RKO (cell line): ENCODE results near the gene BRD3.
"Not testable (repeated sequence)": the region's sequence is repeated elsewhere in the genome, so short reads cannot be mapped to it uniquely, and the experiment has no call there.

Source experiments
- DNase-seq: peaks from one replicate; pipeline ENCODE4 v3.0.0-alpha.2; 2016; ENCODE audit warnings: low spot score

Gene BRD3

DNA sequence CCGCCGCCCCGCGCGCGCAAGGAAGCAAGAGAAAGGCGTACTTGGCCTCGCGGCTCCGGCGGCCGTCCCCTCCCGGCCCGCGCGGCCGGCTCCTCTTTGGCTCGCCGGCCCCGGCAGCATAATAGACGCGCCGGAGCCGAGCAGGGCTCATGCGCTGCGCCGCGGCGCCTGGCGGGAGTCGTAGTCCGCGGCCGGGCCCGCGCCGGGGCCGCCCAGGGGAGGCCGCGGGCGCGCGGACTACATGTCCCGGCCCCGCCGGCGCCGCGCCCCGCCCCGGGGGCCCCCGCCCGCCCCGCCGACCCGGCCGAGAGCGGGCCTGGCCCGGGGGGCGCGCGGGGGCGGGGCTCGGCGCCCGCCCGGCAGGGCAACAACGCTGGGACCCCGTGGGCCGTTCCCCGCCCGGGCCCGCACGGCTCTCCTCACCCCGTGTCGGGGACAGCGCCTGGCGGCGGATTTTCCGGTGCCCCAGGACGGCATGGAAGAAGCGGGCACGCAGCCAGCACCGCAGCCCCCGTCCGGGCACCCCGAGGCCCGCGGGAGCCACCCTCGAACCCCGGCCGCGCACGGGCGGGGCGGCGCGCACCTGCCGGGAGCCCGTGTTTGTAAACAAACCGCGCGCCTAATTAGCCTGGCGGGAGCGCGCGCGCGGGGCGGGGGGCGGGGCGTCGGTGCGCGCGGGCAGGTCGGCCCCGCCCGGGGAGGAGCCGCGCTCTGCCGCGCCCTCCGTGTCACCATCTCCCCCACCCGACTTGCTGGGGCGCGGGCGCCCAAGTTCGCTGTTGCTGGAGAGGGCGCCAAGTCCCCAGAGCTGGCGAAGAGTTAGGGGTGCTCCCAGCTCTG lies at the start of gene BRD3:
TSS of gene BRD3 (minus strand) at position 123 of the 840 bp plus-strand sequence. CDS start 14,549 bp downstream, outside the sequence.
- peak; percentile 95 for DNase-seq

DNA sequence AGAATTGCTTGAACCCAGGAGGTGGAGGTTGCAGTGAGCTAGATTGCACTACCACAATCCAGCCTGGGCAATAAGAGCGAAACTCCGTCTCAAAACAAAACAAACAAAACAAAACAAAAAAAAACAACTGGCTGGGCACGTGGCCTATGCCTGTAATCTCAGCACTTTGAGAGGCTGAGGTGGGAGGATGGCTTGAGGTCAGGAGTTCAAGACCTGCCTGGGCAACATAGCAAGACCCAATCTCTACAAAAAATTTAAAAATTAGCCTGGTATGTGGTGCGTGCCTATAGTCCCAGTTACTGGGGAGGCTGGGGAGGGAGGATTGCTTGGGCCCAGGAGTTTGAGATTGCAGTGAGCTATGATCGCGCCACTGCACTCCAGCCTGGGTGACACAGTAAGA lies 44.7 kb upstream of the BRD3 start:
- DNase-seq: no peak

DNA sequence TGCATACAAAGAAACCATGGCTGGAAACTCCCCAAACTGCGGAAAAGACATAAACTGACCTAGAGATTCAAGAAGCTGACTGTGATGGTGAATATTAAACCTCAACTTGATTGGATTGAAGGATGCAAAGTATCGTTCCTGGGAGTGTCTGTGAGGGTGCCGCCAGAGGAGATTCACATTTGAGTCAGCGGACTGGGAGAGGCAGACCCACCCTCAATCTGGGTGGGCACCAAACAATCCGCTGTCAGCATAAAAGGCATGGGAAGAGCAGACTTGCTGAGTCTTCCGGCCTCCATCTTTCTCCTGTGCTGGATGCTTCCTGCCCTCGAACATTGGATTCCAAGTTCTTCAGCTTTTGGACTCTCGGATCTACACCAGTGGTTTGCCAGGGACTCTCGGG lies 43.2 kb upstream of the BRD3 start:
- DNase-seq: no peak

DNA sequence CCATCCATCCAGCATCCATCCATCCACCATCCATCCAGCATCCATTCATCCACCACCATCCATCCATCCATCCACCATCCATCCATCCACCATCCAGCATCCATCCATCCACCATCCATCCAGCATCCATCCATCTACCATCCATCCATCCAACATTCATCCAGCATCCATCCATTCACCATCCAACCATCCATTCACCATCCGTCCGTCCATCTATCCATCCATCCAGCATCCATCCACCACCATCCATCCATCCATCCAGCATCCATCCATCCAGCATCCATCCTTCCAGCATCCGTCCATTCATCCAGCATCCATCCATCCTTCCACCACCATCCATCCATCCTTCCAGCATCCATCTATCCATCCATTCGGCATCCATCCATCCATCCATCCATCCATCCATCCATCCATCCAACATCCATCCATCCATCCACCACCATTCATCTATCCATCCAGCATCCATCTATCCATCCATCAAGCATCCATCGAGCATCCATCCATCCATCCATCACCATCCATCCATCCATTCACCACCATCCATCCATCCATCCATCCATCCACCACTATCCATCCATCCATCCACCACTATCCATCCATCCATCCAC lies 35.7 kb upstream of the BRD3 start:
- no peak for DNase-seq

DNA sequence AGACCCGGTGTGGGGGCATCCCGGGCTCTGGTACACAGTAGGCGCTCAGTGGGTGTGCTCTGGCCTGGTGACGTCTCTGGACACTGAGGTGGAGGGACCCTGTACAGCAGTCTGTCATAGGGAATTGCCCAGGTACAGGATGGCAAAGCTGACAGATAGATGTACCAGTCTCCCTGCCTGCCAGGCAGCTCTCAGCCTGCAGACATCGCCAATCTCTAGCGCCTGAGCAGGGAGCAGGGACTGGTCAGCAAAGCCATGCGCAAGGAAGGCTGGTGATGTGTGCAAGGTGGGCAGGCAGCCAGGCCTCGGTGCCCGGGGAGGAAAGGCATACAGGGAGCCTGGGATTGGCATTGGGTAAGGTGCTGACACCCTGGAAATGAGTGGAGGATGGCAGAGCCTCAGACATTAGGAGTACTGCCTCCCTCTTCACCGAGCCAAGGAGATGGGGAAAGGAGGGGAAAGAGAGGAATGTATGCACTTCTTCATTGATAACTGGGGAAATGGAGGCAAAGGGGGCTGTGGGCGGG lies 33.9 kb upstream of the BRD3 start:
- no peak for DNase-seq

DNA sequence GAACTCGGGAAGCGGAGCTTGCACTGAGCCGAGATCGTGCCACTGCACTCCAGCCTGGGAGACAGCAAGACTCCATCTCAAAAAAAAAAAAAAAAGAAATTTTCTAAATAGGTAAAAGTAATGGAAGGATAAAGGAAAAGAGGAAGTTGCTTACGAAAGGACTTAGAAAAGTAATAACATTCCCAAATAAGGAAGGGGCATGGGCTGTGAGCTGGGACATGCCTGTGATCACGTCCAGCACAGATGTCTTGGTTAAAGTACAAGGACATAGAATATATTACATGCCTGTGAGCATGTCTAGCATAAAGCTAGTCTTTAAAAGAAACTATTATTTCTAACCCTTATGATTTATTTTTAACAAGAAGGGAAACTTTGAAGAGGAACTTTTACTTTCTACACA lies 33.3 kb upstream of the BRD3 start:
- not testable (repeated sequence) for DNase-seq

DNA sequence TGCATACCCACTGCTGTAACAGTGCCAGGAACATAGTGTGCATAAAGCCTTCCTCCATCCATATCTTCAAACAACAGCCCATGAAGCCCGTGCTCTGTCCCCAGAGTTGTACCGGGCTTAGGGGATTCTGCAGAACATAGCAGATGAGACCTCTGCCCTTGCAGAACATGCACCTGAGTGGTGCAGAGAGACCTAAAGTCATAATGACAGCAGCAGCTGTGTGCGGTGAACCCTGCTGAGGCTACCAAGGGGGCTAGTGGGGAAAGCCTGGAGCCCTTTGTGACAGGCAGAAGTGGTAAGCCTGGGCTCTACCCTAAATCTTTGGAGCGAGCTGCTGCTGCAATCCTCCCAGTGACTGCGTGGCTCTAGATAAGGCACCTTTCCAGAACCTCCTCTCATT lies 32.2 kb upstream of the BRD3 start:
- DNase-seq: no peak

DNA sequence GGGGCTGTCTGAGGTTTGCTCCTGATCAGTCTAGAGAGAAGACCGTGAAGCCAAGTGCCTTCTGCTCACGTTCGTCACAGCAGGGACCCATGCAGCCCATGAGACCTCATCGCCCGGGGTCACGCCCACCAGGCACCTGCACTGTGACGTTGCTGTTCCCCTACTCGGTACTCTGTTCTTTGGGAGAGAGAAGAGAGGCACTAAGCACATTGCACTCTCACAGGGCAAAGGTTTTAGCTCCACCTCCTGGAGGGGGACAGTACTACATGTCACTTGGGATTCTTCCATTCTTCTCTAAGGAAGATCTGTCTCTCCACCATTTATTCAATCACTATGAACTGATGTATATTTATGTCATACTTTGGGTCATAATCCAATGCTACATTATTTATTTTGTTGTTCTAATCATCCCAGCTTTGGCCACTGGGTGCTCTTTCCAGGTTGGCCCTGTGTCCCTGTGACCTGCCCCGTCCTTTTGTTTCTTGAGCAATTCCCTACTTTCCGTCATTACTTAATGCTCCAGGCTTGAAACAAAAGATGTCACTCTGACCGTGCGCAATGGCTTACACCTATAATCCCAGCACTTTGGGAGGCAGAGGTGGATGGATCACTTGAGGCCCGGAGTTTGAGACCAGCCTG lies 31.4 kb upstream of the BRD3 start:
- peak; percentile 72 for DNase-seq

DNA sequence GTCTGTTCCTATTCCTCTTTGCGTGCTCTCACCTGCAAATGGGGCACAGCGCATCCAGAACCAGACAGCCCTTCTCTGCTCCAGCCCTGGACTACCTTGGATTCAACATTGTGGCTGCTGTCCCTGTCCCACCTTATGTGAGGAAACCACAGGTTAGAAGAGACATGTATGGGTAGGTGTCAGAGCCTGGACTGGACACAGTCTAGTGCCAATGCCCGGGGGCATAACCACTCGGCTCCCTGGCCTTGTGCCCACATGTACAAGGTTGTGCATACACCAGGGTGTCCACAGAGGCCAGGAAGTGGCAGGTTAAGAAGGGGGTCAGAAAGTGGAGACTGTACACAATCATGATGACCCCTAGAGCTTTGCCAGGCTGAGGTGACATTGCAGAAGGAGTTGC lies 22.1 kb upstream of the BRD3 start:
- no peak for DNase-seq

DNA sequence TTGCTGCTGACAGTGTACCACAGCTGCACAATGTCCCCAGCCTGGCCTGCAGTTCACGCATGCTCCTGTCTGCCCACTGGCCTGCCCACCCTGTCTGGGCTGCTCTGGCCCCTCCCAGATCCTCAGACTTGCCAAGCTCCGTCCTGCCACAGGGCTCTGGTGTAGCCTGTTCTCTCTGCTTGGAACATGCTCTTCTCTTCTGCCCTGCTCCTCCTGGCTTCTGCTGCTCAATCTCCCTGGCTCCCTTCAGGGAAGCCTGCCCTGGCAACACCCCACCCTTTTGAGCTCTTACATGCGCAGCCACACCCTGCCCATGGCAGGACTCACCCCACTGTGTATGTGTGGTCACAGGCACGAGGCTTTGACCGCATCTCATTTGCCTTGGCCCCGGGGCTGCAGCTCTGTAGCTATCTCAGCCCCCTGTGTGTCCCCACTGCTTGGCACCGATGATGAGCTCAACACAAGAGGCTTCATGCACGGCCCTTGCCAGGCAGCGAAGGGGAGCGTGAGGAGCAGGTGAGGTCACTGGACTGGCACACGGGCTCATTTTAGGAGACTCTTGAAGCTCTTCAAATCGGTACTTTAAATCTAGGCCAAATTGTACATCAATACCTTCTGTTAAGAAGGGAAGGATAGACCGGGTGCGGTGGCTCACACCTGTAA lies 20.4 kb upstream of the BRD3 start:
- no peak for DNase-seq

DNA sequence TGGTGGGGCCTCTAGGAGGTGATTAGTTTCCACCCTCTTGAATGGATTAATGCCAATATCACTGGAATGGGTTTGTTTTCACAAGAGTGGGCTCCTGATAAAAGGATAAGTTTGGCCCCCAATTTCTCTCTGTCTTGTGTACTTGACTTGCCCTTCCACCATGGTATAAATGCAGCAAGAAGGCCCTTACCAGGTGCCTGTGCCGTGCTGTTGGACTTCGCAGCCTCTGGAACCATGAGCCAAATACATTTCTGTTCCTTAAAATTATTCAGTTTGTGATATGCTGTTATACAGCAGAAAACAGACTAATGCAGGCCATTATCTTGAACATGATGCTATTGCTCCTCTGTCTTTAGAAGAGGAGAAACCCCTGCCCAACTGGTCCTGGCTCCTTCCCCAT lies 17.8 kb upstream of the BRD3 start:
- DNase-seq: no peak

DNA sequence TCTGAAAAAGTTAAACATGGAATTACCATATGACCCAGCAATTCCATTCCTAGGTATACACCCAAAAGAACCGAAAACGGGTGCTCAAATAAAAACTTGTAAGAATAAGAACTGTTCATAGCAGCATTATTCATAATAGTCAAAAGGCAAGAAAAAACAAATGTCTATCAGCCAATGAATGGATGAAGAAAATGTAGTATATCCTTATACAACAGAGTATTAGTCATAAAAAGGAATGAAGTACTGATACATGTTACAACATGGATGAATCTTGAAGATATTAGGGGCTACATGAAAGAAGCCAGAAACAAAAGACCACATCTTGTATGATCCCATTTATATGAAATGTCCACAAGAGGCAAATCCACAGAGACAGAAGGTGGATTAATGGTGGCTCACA lies 15.6 kb upstream of the BRD3 start:
- no peak for DNase-seq

DNA sequence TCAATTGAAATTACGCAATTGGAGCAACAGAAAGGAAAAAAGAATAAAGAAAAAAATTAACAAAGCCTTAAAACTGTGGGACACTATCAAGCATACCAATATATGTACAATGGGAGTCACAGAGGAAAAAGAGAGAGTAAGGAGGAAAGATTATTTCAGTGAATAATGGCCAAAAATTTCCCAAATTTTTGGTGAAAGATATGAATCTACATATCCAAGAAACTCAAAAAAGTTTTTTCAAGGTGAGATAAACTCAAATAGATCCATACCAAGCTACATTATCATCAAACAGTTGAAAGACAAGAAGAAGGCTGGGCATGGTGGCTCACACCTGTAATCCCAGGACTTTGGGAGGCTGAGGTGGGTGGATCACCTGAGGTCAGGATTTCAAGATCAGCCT lies 8.8 kb upstream of the BRD3 start:
- DNase-seq: no peak

DNA sequence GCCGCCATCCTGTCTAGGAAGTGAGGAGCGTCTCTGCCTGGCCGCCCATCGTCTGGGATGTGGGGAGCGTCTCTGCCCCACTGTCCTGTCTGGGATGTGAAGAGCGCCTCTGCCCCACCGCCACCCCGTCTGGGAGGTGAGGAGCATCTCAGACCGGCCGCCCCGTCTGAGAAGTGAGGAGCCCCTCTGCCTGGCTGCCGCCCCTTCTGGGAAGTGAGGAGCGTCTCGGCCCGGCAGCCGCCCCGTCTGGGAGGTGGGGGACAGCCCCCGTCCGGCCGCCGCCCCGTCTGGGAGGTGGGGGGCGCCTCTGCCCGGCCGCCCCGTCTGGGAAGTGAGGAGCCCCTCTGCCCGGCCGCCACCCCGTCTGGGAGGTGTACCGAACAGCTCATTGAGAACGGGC lies 7.9 kb upstream of the BRD3 start:
- not testable (repeated sequence) for DNase-seq

DNA sequence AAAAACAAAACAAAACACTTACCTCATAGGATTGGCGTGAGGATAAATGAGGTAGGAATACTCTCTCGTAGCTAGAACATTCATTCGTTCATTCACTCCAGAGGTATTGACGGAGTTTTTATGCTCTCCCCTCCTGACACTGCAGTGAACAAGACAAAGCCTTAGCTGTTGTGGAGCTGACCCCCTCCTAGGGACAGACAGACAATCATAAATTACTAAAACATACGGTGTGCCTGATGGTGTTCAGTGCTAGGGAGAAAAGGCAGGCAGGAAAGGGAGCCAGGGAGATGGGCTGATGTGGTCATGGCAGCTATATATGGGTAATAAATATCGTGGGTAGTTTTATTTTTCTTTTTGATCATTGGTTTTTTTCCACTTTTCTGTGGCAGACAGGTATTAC lies 5.7 kb upstream of the BRD3 start:
- DNase-seq: no peak

DNA sequence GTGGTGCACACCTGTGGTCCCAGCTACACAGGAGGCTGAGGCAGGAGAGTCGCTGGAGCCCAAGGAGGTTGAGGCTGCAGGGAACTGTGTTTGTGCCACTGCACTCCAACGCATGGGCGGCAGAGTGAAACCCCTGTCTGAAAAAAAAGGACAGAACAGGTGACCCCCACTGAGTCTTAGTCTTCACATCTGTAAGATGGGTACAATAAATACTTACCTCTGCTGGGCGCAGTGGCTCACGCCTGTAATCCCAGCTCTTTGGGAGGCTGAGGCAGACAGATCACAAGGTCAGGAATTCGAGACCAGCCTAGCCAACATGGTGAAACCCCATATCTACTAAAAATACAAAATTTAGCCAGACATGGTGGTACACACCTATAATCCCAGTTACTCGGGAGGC lies 4.9 kb upstream of the BRD3 start:
- not testable (repeated sequence) for DNase-seq

DNA sequence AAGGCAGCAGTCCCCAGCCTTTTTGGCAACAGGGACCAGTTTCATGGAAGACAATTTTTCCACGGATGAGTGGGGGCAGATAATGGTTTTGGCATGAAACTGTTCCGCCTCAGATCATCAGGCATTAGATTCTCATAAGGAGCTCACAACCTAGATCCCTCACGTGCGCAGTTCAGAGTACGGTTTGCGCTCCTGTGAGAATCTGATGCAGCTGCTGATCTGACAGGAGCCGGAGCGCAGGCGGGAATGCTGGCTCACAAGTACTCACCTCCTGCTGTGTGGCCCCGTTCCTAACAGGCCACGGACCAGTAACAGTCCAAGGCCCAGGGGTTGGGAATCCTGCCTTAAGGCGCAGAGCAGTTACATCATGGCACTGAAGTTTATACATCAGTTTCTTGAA lies 3.3 kb upstream of the BRD3 start:
- no peak for DNase-seq

DNA sequence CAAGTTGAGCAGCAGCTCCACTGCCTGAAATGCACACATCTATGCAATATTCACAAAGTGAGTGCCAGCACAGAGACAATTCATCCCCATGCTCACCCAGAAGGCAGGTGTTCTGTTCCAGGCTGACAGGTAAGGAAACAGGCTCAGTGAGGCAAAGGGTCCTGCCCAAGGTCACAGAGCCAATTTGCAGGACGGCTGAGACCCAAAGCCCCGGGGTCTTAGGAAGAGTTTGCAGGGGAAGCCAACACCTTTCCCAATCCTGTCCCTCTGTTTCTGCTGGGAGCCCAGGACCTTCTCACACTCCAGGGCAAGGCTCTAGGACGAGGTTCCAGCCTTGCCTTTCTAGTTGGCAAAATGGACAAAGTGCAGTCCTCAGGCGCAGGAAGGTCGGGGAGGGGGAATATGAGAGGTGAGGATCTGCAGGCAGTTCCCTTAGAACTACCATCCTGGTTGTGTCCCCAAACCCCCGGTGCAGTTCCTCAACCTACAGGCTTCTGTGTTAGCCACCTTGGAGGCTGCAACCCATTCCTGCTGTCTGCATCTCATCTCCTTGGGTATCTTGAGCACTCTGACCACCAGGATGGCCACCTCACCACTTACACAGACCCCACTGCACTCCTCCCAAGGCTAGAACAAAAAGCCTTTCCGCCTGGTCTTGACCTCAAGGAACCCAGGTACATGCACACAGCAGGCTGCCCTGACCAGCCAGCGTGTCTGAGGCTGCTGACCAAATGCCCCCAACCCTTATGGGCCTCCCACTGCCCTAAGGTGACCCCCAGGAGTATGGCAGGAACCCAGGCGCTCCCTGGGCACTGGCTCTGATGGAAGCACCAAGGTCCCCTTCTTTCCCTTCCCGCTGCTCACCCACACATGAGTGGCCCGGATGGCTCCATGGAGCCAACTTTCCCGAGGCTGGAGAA lies 1.9 kb upstream of the BRD3 start:
- DNase-seq: no peak

DNA sequence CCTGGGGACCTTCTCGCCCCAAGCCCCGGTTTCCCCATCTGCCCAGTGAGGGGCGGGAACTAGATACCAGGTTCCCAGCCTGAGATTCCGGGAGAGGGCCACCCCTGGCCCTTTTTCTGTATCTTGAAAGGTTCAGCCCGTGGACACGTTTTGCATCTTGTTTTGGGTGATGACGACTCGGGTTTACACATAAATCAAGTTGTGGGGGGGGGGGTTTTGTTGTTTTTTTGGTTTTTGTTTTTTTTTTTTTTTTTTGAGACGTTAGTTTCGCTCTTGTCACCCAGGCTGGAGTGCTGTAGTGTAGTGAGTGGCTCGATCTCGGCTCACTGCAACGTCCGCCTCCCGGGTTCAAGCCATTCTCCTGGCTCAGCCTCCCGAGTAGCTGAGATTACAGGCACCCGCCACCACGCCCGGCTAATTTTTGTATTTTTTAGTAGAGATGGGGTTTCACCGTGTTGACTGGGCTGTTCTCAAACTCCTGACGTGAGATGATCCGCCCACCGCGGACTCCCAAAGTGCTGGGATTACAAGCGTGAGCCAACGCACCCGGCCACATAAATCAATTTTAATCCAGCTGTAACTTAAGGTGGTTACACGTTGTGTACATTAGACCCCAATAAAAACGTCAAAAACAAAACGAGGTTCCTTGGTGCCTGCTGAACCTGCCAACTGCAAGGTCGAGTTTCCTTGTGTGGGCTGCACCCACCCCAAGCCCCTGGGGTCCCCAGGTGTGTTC lies 1.1 kb upstream of the BRD3 start:
- DNase-seq: peak; percentile 32
